Astrocyte of the spinal cord (primary cell): ENCODE data around the gene AKT2.

Experiments used
- DNase-seq: peaks from one replicate; pipeline ENCODE4 v3.0.0; 2011; ENCODE audit warnings: low read depth, low spot score
- H3K4me3 ChIP-seq: 2 replicates; pipeline ENCODE4 v1.5.1; 2011; ENCODE audit warnings: low read depth, mild to moderate bottlenecking, low read length, moderate library complexity
- in situ Hi-C: cut with HindIII; loops from 2 replicates; pipeline ENCODE4 v1.10.0; 2017; ENCODE audit warnings: low sequenced_read_pairs
- TF ChIP-seq, protein P1 (sequence below): IDR thresholded peaks from 2 replicates; pipeline ENCODE4 v1.5.1; 2012; ENCODE audit warnings: low read depth, mild to moderate bottlenecking, low read length, inconsistent platforms

Gene AKT2

DNA sequence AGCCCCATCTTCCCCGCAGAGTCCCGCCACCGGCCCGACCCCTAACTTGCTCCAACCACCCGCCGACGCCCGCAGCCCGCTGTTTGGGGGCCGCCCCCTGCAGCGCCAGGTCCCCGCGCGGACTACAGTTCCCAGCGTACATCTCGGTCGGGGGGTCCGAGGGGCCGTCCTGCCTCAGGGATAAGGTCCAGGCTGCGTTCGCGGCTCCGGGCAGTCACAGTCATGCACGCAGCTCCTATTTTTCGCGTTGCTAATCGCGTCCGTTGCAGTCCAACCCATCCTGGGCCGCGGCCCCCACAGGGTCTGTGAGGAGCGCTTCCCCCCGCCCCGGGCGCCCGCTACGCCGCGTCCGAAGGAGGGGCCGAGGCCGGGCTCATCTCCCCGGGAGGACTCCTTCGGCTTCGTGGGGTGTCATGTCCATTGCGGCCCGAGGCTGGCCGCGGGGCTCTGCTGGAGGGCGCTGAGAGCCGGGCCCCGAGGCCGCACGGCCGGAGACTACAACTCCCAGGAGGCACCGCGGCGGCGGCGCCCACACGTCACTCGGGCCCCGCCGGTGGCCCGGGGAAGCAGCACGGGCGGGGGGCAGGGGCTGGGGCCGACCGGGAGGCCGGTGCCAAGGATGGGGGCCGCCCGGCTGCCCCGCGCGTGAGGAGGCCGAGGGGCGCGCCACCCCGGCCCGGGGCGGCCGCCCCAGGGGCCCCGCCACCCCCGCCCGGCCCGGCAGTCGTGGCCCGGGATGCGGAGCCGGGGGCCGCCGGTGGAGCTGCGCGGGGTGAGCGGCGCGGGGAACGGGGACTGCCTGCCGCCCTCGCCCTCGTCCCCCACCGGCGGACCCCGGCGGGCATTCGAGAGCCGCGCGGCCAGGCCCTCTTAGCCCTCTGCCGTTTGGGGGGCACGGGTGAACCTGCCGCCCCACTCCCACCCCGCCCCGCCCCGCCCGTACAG is 94.0 kb downstream of the AKT2 start, which contains the start of gene MAP3K10:
Gene MAP3K10 (plus strand): TSS at position 536 of the 945 bp plus-strand sequence. CDS start 606 bp downstream, outside the sequence.
- in situ Hi-C loops: no loop called here
- TF ChIP-seq, protein P1, sequence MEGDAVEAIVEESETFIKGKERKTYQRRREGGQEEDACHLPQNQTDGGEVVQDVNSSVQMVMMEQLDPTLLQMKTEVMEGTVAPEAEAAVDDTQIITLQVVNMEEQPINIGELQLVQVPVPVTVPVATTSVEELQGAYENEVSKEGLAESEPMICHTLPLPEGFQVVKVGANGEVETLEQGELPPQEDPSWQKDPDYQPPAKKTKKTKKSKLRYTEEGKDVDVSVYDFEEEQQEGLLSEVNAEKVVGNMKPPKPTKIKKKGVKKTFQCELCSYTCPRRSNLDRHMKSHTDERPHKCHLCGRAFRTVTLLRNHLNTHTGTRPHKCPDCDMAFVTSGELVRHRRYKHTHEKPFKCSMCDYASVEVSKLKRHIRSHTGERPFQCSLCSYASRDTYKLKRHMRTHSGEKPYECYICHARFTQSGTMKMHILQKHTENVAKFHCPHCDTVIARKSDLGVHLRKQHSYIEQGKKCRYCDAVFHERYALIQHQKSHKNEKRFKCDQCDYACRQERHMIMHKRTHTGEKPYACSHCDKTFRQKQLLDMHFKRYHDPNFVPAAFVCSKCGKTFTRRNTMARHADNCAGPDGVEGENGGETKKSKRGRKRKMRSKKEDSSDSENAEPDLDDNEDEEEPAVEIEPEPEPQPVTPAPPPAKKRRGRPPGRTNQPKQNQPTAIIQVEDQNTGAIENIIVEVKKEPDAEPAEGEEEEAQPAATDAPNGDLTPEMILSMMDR: no peak
- DNase-seq: peak; percentile 58
- peak within 1 kb of the TSS; percentile 76 for H3K4me3 ChIP-seq

DNA sequence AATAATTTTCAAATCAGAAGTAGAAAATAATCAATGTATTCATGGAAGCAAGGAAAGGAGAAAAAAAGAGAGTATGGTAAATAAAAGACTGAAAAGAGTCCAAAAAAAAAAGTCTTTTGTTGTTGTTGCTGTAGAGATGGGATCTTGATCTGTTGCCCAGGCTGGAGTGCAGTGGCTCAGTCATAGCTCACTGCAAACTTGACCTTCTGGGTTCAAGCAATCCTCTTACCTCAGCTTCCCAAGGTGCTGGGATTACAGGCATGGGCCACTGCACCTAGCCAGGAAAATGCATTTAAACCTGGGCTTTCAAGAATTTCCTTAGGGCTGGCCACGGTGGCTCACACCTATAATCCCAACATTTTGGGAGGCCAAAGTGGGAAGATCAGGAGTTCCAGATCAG is 100.9 kb downstream of the AKT2 start:
- TF ChIP-seq, protein P1: no peak
- H3K4me3 ChIP-seq: no peak overlapping the region
- in situ Hi-C loops: no loop called here
- no peak for DNase-seq
